H1 (cell line): ENCODE results near the gene TEKT3.

Source experiments
- CREB1 ChIP-seq: IDR thresholded peaks from 2 replicates; pipeline ENCODE4 v1.6.1; 2012; ENCODE audit warnings: inconsistent platforms
- EZH2 ChIP-seq: fragments of 200-600 bp; sonication (generic); IDR thresholded peaks from 2 replicates; pipeline ENCODE4 v1.7.1; 2012; ENCODE audit warnings: low read depth, mild to moderate bottlenecking, moderate library complexity, low read length, inconsistent platforms; ENCODE audit not compliant: severe bottlenecking
- POLR2A ChIP-seq, 2 experiments: IDR thresholded peaks; 1 replicate in 1 of 2; 2 replicates in 1 of 2; pipeline ENCODE4 v1.6.1; 2011; ENCODE audit warnings: low read depth in 2 of 2, low read length in 2 of 2, mild to moderate bottlenecking in 2 of 2; ENCODE audit errors: control extremely low read depth in 1 of 2
- POLR2AphosphoS5 ChIP-seq: IDR thresholded peaks from 2 replicates; pipeline ENCODE4 v1.6.1; 2011; ENCODE audit warnings: low read depth, low read length
- RAD21 ChIP-seq, 2 experiments: IDR thresholded peaks in 1 of 2; conservative IDR thresholded peaks in 1 of 2; 2 replicates each; pipeline ENCODE4 v1.6.1; 2011; ENCODE audit warnings: low read depth in 2 of 2, low read length in 2 of 2, improper control_type of control experiment in 1 of 2, inconsistent platforms in 1 of 2, mild to moderate bottlenecking in 1 of 2, moderate library complexity in 1 of 2
- RBBP5 ChIP-seq: IDR thresholded peaks from 2 replicates; pipeline ENCODE4 v1.7.1; 2012; ENCODE audit warnings: low read depth, mild to moderate bottlenecking, inconsistent platforms, low read length, moderate library complexity, borderline replicate concordance
- SUZ12 ChIP-seq: fragments of 200-600 bp; sonication (generic); IDR thresholded peaks from 2 replicates; pipeline ENCODE4 v1.6.1; 2012; ENCODE audit warnings: mild to moderate bottlenecking, inconsistent platforms, low read length, moderate library complexity, mixed read lengths
- TF ChIP-seq, protein P1 (sequence below), 3 experiments: IDR thresholded peaks; 1 replicate in 2 of 3; 2 replicates in 1 of 3; pipeline versions ENCODE4 v1.5.1 to v1.6.1; 2011; ENCODE audit warnings: low read length in 3 of 3, mild to moderate bottlenecking in 3 of 3, inconsistent platforms in 2 of 3, low read depth in 1 of 3, moderate library complexity in 1 of 3; ENCODE audit not compliant: insufficient read depth in 1 of 3; ENCODE audit errors: control extremely low read depth in 1 of 3

- TF ChIP-seq CREB1 (no peak), SUZ12 (no peak), RBBP5 (no peak), EZH2 (no peak), RAD21 (IDR thresholded peaks at IDR 0.05 in 1 of 2, conservative IDR thresholded peaks at IDR 0.05 in 1 of 2; ENCODE audit: low read depth in 2 of 2, low read length in 2 of 2) (no peak), POLR2AphosphoS5 (no peak), POLR2A (IDR thresholded peaks at IDR 0.05; ENCODE audit: control extremely low read depth in 1 of 2, low read depth in 2 of 2, low read length in 2 of 2) (no peak)
- TF ChIP-seq, protein P1, sequence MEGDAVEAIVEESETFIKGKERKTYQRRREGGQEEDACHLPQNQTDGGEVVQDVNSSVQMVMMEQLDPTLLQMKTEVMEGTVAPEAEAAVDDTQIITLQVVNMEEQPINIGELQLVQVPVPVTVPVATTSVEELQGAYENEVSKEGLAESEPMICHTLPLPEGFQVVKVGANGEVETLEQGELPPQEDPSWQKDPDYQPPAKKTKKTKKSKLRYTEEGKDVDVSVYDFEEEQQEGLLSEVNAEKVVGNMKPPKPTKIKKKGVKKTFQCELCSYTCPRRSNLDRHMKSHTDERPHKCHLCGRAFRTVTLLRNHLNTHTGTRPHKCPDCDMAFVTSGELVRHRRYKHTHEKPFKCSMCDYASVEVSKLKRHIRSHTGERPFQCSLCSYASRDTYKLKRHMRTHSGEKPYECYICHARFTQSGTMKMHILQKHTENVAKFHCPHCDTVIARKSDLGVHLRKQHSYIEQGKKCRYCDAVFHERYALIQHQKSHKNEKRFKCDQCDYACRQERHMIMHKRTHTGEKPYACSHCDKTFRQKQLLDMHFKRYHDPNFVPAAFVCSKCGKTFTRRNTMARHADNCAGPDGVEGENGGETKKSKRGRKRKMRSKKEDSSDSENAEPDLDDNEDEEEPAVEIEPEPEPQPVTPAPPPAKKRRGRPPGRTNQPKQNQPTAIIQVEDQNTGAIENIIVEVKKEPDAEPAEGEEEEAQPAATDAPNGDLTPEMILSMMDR (IDR thresholded peaks at IDR 0.05; ENCODE audit: control extremely low read depth in 1 of 3, insufficient read depth in 1 of 3, low read depth in 1 of 3, low read length in 3 of 3) = no peak
Measured at GRCh38 chr17:15379659-15380058, 38.3 kb upstream of the TEKT3 start.
